Measurements from ENCODE around the gene ACYP2.

Gene ACYP2

DNA sequence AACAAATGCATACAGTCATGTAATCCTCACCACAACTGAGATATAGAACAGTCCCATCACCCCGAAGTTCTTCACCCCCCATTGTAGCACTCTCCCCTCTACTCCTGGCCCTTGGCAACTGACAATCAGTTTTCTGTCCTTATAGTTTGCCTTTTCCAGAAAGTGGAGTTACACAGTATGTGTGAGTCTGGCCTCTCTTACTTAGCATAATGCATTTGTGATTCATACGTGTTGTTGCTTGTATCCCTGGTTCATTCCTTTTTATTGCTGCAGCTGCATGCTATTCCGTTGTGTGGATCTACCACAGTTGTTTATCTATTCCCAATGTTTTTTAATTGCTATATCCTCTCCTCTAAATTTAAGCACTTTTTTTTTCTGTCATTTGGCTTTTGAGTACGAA lies 17.6 kb downstream of the ACYP2 start:
- ChIA-PET POLR2A (no interaction called here), CTCF (no interaction called here)
- no peak for TF ChIP-seq ZNF384 (IDR thresholded peaks at IDR 0.05)
- TF ChIP-seq FOXA1 (IDR thresholded peaks at IDR 0.05), result no peak
- no peak for TF ChIP-seq ARNT (IDR thresholded peaks at IDR 0.05)
- TF ChIP-seq CTBP1 (IDR thresholded peaks at IDR 0.05; ENCODE audit: borderline replicate concordance), result no peak
- no peak for TF ChIP-seq ELF4 (IDR thresholded peaks at IDR 0.05)
- no peak for TF ChIP-seq FOXM1 (IDR thresholded peaks at IDR 0.05; ENCODE audit: borderline replicate concordance)
- no peak for TF ChIP-seq BHLHE40 (IDR thresholded peaks at IDR 0.05; ENCODE audit: borderline replicate concordance)
- TF ChIP-seq TARDBP (IDR thresholded peaks at IDR 0.05), result no peak
- DNase-seq (ENCODE audit: extremely low spot score), result no peak

DNA sequence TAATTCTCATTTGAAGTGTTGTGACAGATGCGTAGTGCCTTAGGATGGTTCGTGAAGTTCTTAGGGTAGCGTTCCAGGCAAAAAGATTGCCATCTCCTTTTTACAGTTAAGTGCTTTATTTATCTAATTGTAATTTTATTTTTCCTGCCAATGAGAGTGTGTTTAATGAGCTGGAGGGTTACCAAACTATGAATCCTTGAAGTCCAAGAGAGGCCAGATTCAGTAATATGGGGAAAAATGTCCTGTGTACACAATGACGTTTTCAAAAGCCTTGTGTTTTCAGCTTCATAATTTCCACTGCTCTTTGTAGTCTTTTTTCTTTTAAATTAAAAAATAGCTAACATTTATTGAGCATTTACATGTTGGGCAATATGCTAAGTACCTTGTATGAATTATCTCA lies 23.8 kb downstream of the ACYP2 start:
- no peak for TF ChIP-seq FOXK2 (IDR thresholded peaks at IDR 0.05)
- TF ChIP-seq BHLHE40 (IDR thresholded peaks at IDR 0.05; ENCODE audit: borderline replicate concordance), result no peak
- TF ChIP-seq CTBP1 (IDR thresholded peaks at IDR 0.05; ENCODE audit: borderline replicate concordance), result no peak
- TF ChIP-seq FOXA1 (IDR thresholded peaks at IDR 0.05), result no peak
- TF ChIP-seq ZNF384 (IDR thresholded peaks at IDR 0.05), result no peak
- no peak for TF ChIP-seq L3MBTL2 (conservative IDR thresholded peaks at IDR 0.05)
- no peak for TF ChIP-seq TARDBP (IDR thresholded peaks at IDR 0.05)
- DNase-seq (ENCODE audit: extremely low spot score), result no peak
- ChIA-PET POLR2A (no interaction called here), CTCF (no interaction called here)

- no peak for DNase-seq (ENCODE audit: extremely low spot score)
- no peak for TF ChIP-seq BHLHE40 (IDR thresholded peaks at IDR 0.05; ENCODE audit: borderline replicate concordance)
- TF ChIP-seq ARNT (IDR thresholded peaks at IDR 0.05), result no peak
- no peak for TF ChIP-seq TARDBP (IDR thresholded peaks at IDR 0.05)
- no peak for TF ChIP-seq FOXM1 (IDR thresholded peaks at IDR 0.05; ENCODE audit: borderline replicate concordance)
- no peak for TF ChIP-seq SP1 (IDR thresholded peaks at IDR 0.05)
- TF ChIP-seq FOXA1 (IDR thresholded peaks at IDR 0.05), result no peak
- TF ChIP-seq ELF4 (IDR thresholded peaks at IDR 0.05), result no peak
- ChIA-PET CTCF (no interaction called here), POLR2A (no interaction called here)
Observed at GRCh38 chr2:54143780-54144179, 28.4 kb downstream of the ACYP2 start.

DNA sequence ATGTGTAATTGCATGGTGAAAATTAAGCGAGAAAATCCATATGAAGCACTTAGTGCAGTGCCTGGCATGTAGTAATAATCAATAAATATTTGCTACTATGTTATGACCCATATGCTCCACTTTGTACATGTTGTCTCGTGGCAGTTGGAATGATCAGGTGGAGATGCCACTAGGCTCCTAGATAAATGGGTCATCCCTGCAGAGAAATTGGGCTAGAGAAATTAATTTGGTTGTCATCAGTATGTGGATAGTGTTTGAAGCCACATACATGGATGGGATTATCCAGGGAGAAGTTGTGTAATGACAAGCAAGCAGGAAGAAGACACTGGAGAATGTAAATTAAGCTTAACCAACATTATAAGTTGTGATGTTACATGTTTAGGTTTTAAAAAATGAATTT lies 33.0 kb downstream of the ACYP2 start:
- ChIA-PET CTCF (no interaction called here), POLR2A (no interaction called here)
- TF ChIP-seq ZNF384 (IDR thresholded peaks at IDR 0.05) (no peak), LEF1 (IDR thresholded peaks at IDR 0.05; ENCODE audit: borderline replicate concordance) (no peak), L3MBTL2 (conservative IDR thresholded peaks at IDR 0.05) (no peak), ARNT (IDR thresholded peaks at IDR 0.05) (no peak), FOXM1 (IDR thresholded peaks at IDR 0.05; ENCODE audit: borderline replicate concordance) (no peak)
- no peak for DNase-seq (ENCODE audit: extremely low spot score)

DNA sequence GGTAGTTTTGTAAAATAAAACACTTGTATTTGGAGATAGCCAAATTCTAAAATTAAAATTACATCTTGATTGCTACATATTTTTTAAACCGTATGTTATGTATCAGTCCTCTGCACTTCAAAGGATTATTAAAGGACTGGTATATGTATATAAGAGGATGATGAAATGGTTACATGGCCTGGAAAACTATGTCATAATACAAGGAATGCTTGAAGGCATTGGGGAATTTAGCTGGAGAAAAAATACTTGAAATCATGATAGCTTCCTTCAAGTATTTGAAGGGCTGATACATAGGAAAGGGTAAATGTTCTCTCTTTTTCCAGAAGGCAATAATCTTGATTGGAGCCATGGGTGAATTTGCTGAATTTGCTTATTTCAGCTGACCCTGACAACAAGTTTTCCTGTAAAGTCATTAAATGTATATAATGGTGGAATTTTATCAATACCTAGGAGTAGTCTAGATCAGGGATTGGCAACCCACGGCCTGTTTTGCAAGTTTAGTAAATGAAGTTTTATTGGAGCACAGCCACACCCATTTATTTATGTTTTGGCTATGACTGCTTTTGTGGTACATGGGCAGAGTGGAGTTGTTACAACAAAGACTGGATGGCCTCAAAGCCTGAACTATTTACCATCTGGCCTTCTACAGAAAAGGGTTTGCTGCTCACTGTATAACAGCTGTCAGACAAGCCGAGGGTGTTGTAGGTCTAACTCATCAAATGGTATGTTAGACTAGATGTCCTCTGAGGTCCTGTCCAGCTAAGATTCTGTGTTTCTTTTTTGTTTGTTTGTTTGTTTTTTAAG lies 34.4 kb downstream of the ACYP2 start:
- TF ChIP-seq NFRKB (IDR thresholded peaks at IDR 0.05) (no peak), LEF1 (IDR thresholded peaks at IDR 0.05; ENCODE audit: borderline replicate concordance) (no peak), CTBP1 (IDR thresholded peaks at IDR 0.05; ENCODE audit: borderline replicate concordance) (no peak), SUZ12 (IDR thresholded peaks at IDR 0.05) (no peak), HDGF (IDR thresholded peaks at IDR 0.05; ENCODE audit: borderline replicate concordance) (no peak), SP1 (IDR thresholded peaks at IDR 0.05) (no peak), ZNF384 (IDR thresholded peaks at IDR 0.05) (no peak), ELF4 (IDR thresholded peaks at IDR 0.05) (no peak), PKNOX1 (IDR thresholded peaks at IDR 0.05) (no peak), TARDBP (IDR thresholded peaks at IDR 0.05) (no peak)
- no peak for DNase-seq (ENCODE audit: extremely low spot score)
- CTCF ChIA-PET, result no interaction called here
- POLR2A ChIA-PET, result no interaction called here

DNA sequence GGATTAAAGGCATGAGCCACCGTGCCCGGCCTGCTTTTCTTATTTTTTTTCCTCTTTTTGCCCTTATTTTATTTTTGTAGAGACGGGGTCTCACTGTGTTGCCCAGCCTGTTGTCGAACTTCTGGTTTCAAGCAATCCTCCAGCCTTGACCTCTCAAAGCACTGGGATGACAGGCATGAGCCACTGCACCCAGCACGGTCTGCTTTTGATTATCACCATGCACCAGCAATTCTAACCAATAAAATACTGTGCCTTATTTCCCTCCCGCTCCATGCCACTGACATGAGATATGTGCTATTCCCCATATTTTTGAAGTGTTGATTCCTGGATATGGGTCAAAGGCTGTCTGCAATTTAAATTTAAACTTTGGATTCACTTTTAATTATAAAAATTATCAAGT lies 42.9 kb downstream of the ACYP2 start:
- ChIA-PET CTCF (no interaction called here), POLR2A (no interaction called here)
- TF ChIP-seq L3MBTL2 (conservative IDR thresholded peaks at IDR 0.05) (no peak), FOXA1 (IDR thresholded peaks at IDR 0.05) (no peak), PKNOX1 (IDR thresholded peaks at IDR 0.05) (no peak), ELF4 (IDR thresholded peaks at IDR 0.05) (no peak), SUZ12 (IDR thresholded peaks at IDR 0.05) (no peak), HDGF (IDR thresholded peaks at IDR 0.05; ENCODE audit: borderline replicate concordance) (no peak), CTBP1 (IDR thresholded peaks at IDR 0.05; ENCODE audit: borderline replicate concordance) (no peak)
- DNase-seq (ENCODE audit: extremely low spot score), result no peak

DNA sequence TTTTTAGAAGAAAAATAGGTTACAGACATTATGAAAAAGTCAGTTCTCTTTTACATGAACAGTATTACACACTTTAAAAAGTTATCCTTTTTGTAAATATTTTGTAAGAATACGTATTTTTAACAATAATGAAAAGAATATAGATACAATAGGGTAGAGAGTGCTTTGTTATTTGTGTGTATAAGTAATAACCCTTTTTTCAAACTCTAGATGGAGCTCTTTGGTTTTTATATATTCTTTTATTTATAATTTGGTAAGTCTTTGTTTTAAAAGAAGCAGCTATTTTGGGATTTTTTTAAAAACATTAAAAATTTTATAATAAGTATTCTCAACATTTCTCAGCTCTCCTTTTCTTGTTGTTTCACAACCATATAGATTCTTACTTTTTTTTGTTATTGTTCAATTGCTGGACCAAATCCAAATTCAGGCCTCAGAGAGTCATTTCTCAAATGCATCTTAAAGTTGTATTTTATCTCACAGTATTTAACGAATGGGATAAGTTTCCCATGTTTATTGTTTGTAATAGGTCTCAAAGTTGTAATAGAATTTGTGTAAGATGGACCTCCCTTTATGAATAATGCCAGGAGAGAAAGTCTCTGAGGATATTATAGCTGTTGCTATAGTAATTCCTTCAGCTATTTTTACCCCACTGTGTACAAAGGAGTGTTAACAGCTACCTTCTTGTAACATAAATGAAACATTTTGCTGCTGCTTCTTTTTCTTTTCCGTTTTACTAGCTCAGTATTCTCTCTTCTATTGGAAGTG lies 46.4 kb downstream of the ACYP2 start:
- DNase-seq (ENCODE audit: extremely low spot score), result no peak
- CTCF ChIA-PET, result interaction anchor here (0.6 to 0.9 kb wide), 3 partner anchors 9 to 264 kb away, joined by 3 to 4 read pairs (median 4); no protein-coding TSS in a partner anchor
- TF ChIP-seq FOXK2 (IDR thresholded peaks at IDR 0.05) (no peak), SP1 (IDR thresholded peaks at IDR 0.05) (no peak), PKNOX1 (IDR thresholded peaks at IDR 0.05) (no peak), L3MBTL2 (conservative IDR thresholded peaks at IDR 0.05) (no peak), ELF4 (IDR thresholded peaks at IDR 0.05) (no peak), TARDBP (IDR thresholded peaks at IDR 0.05) (no peak), FOXM1 (IDR thresholded peaks at IDR 0.05; ENCODE audit: borderline replicate concordance) (no peak), LEF1 (IDR thresholded peaks at IDR 0.05; ENCODE audit: borderline replicate concordance) (no peak), SUZ12 (IDR thresholded peaks at IDR 0.05) (no peak), ZNF384 (IDR thresholded peaks at IDR 0.05) (no peak), ARNT (IDR thresholded peaks at IDR 0.05) (no peak), FOXA1 (IDR thresholded peaks at IDR 0.05) (no peak), BHLHE40 (IDR thresholded peaks at IDR 0.05; ENCODE audit: borderline replicate concordance) (no peak), CTBP1 (IDR thresholded peaks at IDR 0.05; ENCODE audit: borderline replicate concordance) (no peak), NFRKB (IDR thresholded peaks at IDR 0.05) (no peak), HDGF (IDR thresholded peaks at IDR 0.05; ENCODE audit: borderline replicate concordance) (no peak)
- POLR2A ChIA-PET, result no interaction called here
